Measurements from ENCODE around the gene IL17C. TPM values are rescaled to one million over a fixed set of nuclear protein-coding genes. Genes with fewer than 3 reads are reported as not detected.

IL17C gene
- total and polyA plus RNA-seq, 4 donors, result not detected

GRCh38 chr16:88684569-88685155, 46.3 kb downstream of the IL17C start:
- Histone ChIP-seq H3K27me3 (ENCODE audit: control insufficient read depth in 4 of 4, insufficient read depth in 4 of 4, low read length in 3 of 4) (no peaks in the 10 kb centered on the region), H3K4me1 (ENCODE audit: control insufficient read depth in 4 of 4, insufficient read depth in 4 of 4, low read length in 3 of 4) (peaks cover 7 to 31% (median 21%) of the 10 kb centered on the region in 4 donors), H3K36me3 (ENCODE audit: control insufficient read depth in 4 of 4, insufficient read depth in 3 of 4, low read depth in 1 of 4, low read length in 3 of 4) (no peaks in the 10 kb centered on the region), H3K27ac (ENCODE audit: low read depth in 1 of 2, low read length in 2 of 2) (no peak overlapping the region), H3K4me3 (ENCODE audit: low read depth in 1 of 3, low read length in 3 of 3) (no peak overlapping the region), H3K9ac (ENCODE audit: low read depth in 1 of 2, low read length in 2 of 2) (no peak overlapping the region), H3K9me3 (ENCODE audit: control insufficient read depth in 4 of 4, low read length in 3 of 4) (no peaks in the 10 kb centered on the region)
- DNase-seq (ENCODE audit: low spot score), result no peak
- TF ChIP-seq SP1 (IDR thresholded peaks at IDR 0.05), result no peak
- no peak for TF ChIP-seq HNF4G (IDR thresholded peaks at IDR 0.05)
- TF ChIP-seq ZBTB33 (IDR thresholded peaks at IDR 0.05), result no peak
- TF ChIP-seq RAD21 (IDR thresholded peaks at IDR 0.05), result no peak
- WGBS, result 79% methylated on average over 15 of the region's 15 CpGs

- Histone ChIP-seq H3K4me1 (ENCODE audit: control insufficient read depth in 4 of 4, insufficient read depth in 4 of 4, low read length in 3 of 4) (peaks cover 7 to 31% (median 21%) of the 10 kb centered on the region in 4 donors), H3K9ac (ENCODE audit: low read depth in 1 of 2, low read length in 2 of 2) (no peak overlapping the region), H3K36me3 (ENCODE audit: control insufficient read depth in 4 of 4, insufficient read depth in 3 of 4, low read depth in 1 of 4, low read length in 3 of 4) (no peaks in the 10 kb centered on the region), H3K9me3 (ENCODE audit: control insufficient read depth in 4 of 4, low read length in 3 of 4) (no peaks in the 10 kb centered on the region), H3K27me3 (ENCODE audit: control insufficient read depth in 4 of 4, insufficient read depth in 4 of 4, low read length in 3 of 4) (no peaks in the 10 kb centered on the region), H3K4me3 (ENCODE audit: low read depth in 1 of 3, low read length in 3 of 3) (peak overlapping the region in 2 of 3 donors; percentile 33 to 60), H3K27ac (ENCODE audit: low read depth in 1 of 2, low read length in 2 of 2) (no peak overlapping the region)
- TF ChIP-seq ZBTB33 (IDR thresholded peaks at IDR 0.05) (no peak), YY1 (IDR thresholded peaks at IDR 0.05) (no peak), RAD21 (IDR thresholded peaks at IDR 0.05) (peak in 1 of 2 donors; percentile 22), FOXA1 (IDR thresholded peaks at IDR 0.05) (no peak), CTCF (IDR thresholded peaks at IDR 0.05; ENCODE audit: low read depth, low read length, missing input control) (peak; percentile 2), MAX (IDR thresholded peaks at IDR 0.05) (no peak), HNF4A (conservative IDR thresholded peaks at IDR 0.05) (no peak), RXRA (IDR thresholded peaks at IDR 0.05) (no peak), TAF1 (conservative IDR thresholded peaks at IDR 0.05) (no peak), FOXA2 (IDR thresholded peaks at IDR 0.05) (no peak), JUND (IDR thresholded peaks at IDR 0.05) (no peak), NR2F2 (IDR thresholded peaks at IDR 0.05) (no peak), ATF3 (IDR thresholded peaks at IDR 0.05) (no peak), SP1 (IDR thresholded peaks at IDR 0.05) (no peak)
- DNase-seq (ENCODE audit: low spot score), result no peak
- 10% methylated on average over 33 of the region's 33 CpGs for WGBS
Observed at GRCh38 chr16:88685156-88686061, 47.0 kb downstream of the IL17C start.
